Duodenal mucosa (tissue), 2 donors: ENCODE data around the gene PARN.

Experiments used
- H3K27ac ChIP-seq: one replicate; pipeline ENCODE4 v1.7.0; 2013; ENCODE audit warnings: low read depth, low read length
- H3K27me3 ChIP-seq, 2 donors: one replicate each; pipeline ENCODE4 v1.7.0; 2013; ENCODE audit warnings: low read length in 2 of 2, control low read depth in 1 of 2; ENCODE audit not compliant: insufficient read depth in 2 of 2, control insufficient read depth in 1 of 2
- H3K36me3 ChIP-seq, 2 donors: one replicate each; pipeline ENCODE4 v1.7.0; 2013; ENCODE audit warnings: low read length in 2 of 2, control low read depth in 1 of 2; ENCODE audit not compliant: insufficient read depth in 2 of 2, control insufficient read depth in 1 of 2
- H3K4me1 ChIP-seq, 2 donors: one replicate each; pipeline ENCODE4 v1.7.0; 2013; ENCODE audit warnings: low read length in 2 of 2, control low read depth in 1 of 2; ENCODE audit not compliant: insufficient read depth in 2 of 2, control insufficient read depth in 1 of 2
- H3K4me3 ChIP-seq, 2 donors: one replicate each; pipeline ENCODE4 v1.7.0; 2013; ENCODE audit warnings: low read length in 2 of 2, low read depth in 1 of 2
- H3K9ac ChIP-seq, 2 donors: one replicate each; pipeline ENCODE4 v1.7.0; 2013; ENCODE audit warnings: low read length in 2 of 2, low read depth in 1 of 2
- H3K9me3 ChIP-seq, 2 donors: one replicate each; pipeline ENCODE4 v1.7.0; 2013; ENCODE audit warnings: low read length in 2 of 2, control low read depth in 1 of 2; ENCODE audit not compliant: control insufficient read depth in 1 of 2

PARN gene

GRCh38 chr16:14502932-14503741, 126.9 kb downstream of the PARN start:
- Histone ChIP-seq H3K27ac (no peak overlapping the region), H3K4me3 (no peak overlapping the region), H3K27me3 (no peaks in the 10 kb centered on the region), H3K9ac (no peak overlapping the region), H3K36me3 (no peaks in the 10 kb centered on the region), H3K4me1 (peaks cover 8 to 10% of the 10 kb centered on the region in 2 donors), H3K9me3 (no peaks in the 10 kb centered on the region)

DNA sequence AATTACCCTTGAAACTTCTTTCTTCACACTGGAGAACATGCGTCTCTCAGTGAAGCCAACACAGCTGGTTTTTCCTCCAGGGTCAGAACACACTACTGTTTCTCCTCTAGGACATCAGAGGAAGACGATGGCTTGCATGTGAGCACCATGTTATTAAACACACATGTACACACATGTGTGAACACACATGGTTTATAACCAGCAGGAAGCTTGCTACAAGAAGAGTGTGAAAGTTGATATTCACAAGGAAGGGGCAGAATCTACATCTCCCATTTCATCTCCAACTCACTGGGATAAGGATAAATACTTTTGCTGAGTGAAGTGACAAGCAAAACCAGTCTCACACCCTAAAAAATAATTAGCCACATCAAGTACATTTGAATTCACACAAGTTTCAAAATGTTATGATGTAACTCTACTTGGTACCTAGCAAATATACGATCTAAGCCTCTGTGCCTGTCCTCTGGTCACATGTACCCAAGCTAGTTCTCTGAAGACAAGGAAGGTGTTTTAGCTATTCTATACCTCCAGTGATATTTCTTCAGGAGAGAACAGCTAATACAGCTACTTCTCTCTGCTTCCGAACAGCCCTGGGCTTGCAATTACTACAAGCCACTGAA, 127.7 kb downstream of the PARN start:
- H3K27ac ChIP-seq, result no peak overlapping the region
- no peaks in the 10 kb centered on the region for H3K9me3 ChIP-seq
- H3K27me3 ChIP-seq, result no peaks in the 10 kb centered on the region
- no peak overlapping the region for H3K9ac ChIP-seq
- H3K4me3 ChIP-seq, result no peak overlapping the region
- peaks cover 8 to 10% of the 10 kb centered on the region in 2 donors for H3K4me1 ChIP-seq
- H3K36me3 ChIP-seq, result no peaks in the 10 kb centered on the region

DNA sequence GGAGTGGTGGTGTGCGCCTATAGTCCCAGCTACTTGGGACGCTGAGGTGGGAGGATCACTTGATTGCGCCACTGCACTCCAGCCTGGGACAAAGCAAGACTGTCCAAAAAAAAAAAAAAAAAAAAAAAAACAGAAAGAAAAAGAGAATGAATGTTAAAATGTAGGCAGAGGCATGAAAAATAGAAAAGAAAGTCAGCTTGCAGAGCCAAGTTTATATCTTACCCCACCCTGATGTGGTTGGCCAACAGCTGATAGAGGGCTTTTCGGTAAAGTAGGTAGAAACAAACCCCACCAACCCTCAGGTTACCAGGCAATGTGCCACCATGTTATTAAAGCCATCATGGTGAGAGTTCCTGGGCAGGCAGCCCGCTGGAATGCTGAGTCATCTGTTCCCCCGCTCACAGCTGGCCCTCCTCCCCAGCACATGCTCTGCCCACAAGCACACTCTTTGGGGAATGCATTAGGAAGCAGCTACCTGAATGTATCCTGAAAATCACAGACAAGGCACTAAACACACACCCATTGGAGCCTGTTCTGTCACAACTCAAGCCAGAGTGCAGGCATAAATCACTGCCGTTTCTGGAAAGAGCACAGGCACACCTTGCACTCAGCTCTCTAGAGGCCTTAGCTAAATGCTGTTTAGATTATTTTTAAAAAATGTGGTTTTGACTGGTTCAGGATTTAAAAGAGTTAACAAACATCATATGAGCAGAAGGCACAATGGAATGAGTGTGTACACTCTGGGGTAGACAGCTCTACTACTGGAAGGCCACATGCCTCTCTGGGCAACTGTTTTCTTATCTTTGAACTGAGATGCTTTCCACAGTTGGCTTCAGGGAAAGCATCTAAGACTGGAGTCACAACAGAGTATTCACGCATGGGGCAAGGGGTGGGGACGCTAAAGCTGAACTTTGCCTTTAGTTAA, 128.5 kb downstream of the PARN start:
- no peaks in the 10 kb centered on the region for H3K27me3 ChIP-seq
- H3K36me3 ChIP-seq, result no peaks in the 10 kb centered on the region
- no peak overlapping the region for H3K4me3 ChIP-seq
- H3K4me1 ChIP-seq, result peaks cover 8 to 10% of the 10 kb centered on the region in 2 donors
- H3K9me3 ChIP-seq, result no peaks in the 10 kb centered on the region
- H3K9ac ChIP-seq, result no peak overlapping the region
- no peak overlapping the region for H3K27ac ChIP-seq

GRCh38 chr16:14500791-14501190, 129.3 kb downstream of the PARN start:
- Histone ChIP-seq H3K27me3 (no peaks in the 10 kb centered on the region), H3K36me3 (no peaks in the 10 kb centered on the region), H3K9me3 (no peaks in the 10 kb centered on the region), H3K4me3 (no peak overlapping the region), H3K27ac (no peak overlapping the region), H3K9ac (no peak overlapping the region), H3K4me1 (peaks cover 8 to 10% of the 10 kb centered on the region in 2 donors)

DNA sequence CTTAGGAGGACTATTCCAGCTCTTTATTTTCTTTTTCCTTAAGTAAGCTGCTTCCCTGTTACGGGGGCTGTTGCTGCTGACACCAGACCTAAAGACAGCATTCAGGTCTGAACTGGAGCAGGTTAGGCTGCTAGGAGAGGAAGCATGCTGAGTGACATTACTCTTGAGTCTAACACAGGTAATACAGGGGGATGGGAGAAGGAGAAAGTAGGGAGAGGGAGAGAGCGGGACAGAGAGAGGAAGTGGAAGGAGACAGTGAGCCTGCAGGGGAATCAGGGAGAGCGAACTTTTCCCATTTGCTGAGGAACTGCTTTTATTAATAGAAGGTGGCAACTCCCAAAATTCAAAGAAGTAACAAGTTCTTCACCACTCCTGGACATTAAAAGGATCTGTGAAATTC, 130.9 kb downstream of the PARN start:
- Histone ChIP-seq H3K27ac (no peak overlapping the region), H3K4me3 (no peak overlapping the region), H3K4me1 (peaks cover 8 to 10% of the 10 kb centered on the region in 2 donors), H3K9ac (no peak overlapping the region), H3K9me3 (no peaks in the 10 kb centered on the region), H3K36me3 (peaks cover 0 to 3% of the 10 kb centered on the region in 2 donors), H3K27me3 (no peaks in the 10 kb centered on the region)

DNA sequence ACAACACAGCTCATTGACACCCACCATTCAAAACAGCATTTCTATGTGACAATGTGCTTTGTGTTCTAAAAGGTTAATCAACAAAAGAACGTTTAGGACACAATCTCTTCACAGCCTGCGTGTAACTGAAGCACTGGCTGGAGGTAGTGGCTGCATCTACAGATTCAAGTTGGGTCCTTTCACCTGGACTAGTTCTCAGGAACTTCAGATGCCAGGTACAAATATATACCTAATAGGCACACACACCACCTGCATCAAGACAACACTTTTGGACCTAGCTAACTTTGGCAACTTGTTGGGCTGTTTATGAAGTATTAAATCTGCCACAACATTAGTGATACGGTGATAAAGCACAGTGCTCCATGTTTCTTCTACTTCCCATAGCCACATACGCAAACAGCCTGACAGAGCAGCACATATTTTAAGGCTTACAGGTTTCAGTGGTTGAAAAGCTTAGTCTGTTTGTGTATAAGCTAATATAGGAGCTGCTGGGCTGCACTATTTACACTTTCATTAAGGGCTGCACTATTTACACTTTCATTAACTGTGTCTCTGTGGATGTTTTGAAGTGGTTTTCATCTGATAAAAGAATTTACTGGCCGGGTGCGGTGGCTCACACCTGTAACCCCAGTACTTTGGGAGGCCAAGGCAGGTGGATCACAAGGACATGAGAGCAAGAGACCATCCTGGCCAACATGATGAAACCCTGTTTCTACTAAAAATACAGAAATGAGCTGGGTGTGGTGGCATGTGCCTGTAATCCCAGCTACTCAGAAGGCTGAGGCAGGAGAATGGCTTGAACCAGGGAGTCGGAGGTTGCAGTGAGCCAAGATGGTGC, 132.6 kb downstream of the PARN start:
- no peaks in the 10 kb centered on the region for H3K9me3 ChIP-seq
- no peak overlapping the region for H3K27ac ChIP-seq
- H3K4me3 ChIP-seq, result no peak overlapping the region
- peaks cover 0 to 3% of the 10 kb centered on the region in 2 donors for H3K36me3 ChIP-seq
- H3K4me1 ChIP-seq, result peaks cover 8 to 10% of the 10 kb centered on the region in 2 donors
- H3K27me3 ChIP-seq, result no peaks in the 10 kb centered on the region
- no peak overlapping the region for H3K9ac ChIP-seq

DNA sequence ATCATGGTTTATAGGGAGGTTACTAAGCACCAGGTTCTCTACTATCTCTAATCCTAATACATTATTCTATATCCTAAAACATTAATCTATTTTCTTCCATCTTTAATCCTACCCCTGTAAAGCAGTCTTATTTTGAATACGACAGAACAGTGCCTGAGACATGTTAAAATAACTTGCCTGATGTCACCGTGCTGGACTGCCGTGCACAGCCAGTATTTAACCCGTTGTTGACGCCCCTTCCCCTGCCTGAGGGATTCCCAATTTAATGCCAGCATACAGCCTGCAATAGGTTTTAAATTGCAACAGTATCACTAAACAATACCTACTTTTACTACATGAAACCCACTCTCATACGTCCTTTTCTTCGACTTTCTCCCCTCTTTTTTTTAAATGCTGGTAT, 133.3 kb downstream of the PARN start:
- H3K9me3 ChIP-seq, result no peaks in the 10 kb centered on the region
- H3K4me1 ChIP-seq, result peaks cover 4 to 5% of the 10 kb centered on the region in 2 donors
- H3K27ac ChIP-seq, result no peak overlapping the region
- no peak overlapping the region for H3K9ac ChIP-seq
- peaks cover 0 to 3% of the 10 kb centered on the region in 2 donors for H3K36me3 ChIP-seq
- no peaks in the 10 kb centered on the region for H3K27me3 ChIP-seq
- H3K4me3 ChIP-seq, result no peak overlapping the region

GRCh38 chr16:14496047-14496770, 133.9 kb downstream of the PARN start:
- Histone ChIP-seq H3K4me1 (no peaks in the 10 kb centered on the region), H3K9ac (no peak overlapping the region), H3K4me3 (no peak overlapping the region), H3K36me3 (peaks cover 0 to 3% of the 10 kb centered on the region in 2 donors), H3K27ac (no peak overlapping the region), H3K27me3 (no peaks in the 10 kb centered on the region), H3K9me3 (no peaks in the 10 kb centered on the region)
